ENCODE results near the gene SPATA13. TPM values are rescaled to one million over a fixed set of nuclear protein-coding genes. Genes with fewer than 3 reads are reported as not detected.
"Not testable (repeated sequence)": the region's sequence is repeated elsewhere in the genome, so short reads cannot be mapped to it uniquely, and the experiment has no call there.

The SPATA13 gene
- total RNA-seq, 3 donors from 2014 or later = 35.2 to 59.5 (median 35.6) TPM

- Histone ChIP-seq H3K36me3 (ENCODE audit: low read depth) (no peaks in the 10 kb centered on the region), H3K9me3 (no peaks in the 10 kb centered on the region), H3K4me1 (ENCODE audit: low read depth) (no peaks in the 10 kb centered on the region), H3K4me3 (no peak overlapping the region)
- ATAC-seq = peak; percentile 65
- TF ChIP-seq, protein P1, sequence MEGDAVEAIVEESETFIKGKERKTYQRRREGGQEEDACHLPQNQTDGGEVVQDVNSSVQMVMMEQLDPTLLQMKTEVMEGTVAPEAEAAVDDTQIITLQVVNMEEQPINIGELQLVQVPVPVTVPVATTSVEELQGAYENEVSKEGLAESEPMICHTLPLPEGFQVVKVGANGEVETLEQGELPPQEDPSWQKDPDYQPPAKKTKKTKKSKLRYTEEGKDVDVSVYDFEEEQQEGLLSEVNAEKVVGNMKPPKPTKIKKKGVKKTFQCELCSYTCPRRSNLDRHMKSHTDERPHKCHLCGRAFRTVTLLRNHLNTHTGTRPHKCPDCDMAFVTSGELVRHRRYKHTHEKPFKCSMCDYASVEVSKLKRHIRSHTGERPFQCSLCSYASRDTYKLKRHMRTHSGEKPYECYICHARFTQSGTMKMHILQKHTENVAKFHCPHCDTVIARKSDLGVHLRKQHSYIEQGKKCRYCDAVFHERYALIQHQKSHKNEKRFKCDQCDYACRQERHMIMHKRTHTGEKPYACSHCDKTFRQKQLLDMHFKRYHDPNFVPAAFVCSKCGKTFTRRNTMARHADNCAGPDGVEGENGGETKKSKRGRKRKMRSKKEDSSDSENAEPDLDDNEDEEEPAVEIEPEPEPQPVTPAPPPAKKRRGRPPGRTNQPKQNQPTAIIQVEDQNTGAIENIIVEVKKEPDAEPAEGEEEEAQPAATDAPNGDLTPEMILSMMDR (IDR thresholded peaks at IDR 0.05) = no peak
- intact Hi-C loops (cut with DNase I, micrococcal nuclease) = no loop called here
- DNase-seq = peak; percentile 32 to 58 (median 50)
Observed at GRCh38 chr13:24323036-24323738, 162.7 kb downstream of the SPATA13 start.

- ATAC-seq (peak; percentile 70), DNase-seq (peak in 1 of 3 donors; percentile 23)
- H3K9me3 ChIP-seq = no peaks in the 10 kb centered on the region
- TF ChIP-seq, protein P1 (IDR thresholded peaks at IDR 0.05) = no peak
- H3K4me3 ChIP-seq = no peak overlapping the region
- H3K36me3 ChIP-seq (ENCODE audit: low read depth) = no peaks in the 10 kb centered on the region
- no peaks in the 10 kb centered on the region for H3K4me1 ChIP-seq (ENCODE audit: low read depth)
- intact Hi-C loops (cut with DNase I, micrococcal nuclease) = no loop called here
Observed at GRCh38 chr13:24323739-24324075, 163.2 kb downstream of the SPATA13 start.

DNA sequence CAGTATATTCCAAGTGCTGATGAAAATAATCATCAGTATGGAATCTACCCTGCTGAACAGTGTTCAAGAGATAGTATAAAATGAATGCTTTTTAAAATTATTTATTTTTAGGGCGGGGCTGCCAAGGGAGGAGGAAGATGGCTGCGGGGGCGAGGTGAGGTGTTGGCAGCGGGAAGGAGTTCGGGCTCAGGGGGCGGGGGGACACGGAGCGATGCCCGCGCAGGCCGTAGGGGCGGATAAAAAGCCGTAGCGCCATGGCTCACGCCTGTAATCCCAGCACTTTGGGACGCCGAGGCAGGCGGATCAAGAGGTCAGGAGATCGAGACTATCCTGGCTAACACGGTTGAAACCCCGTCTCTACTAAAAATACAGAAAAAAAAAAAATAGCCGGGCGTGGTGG lies 167.1 kb downstream of the SPATA13 start:
- ATAC-seq; H3K9me3 ChIP-seq; H3K4me1 ChIP-seq (ENCODE audit: low read depth); H3K4me3 ChIP-seq; H3K36me3 ChIP-seq (ENCODE audit: low read depth); intact Hi-C loops (cut with DNase I, micrococcal nuclease): not testable (repeated sequence)
- DNase-seq = peak in 1 of 3 donors; percentile 46

GRCh38 chr13:24328145-24328544 lies 167.6 kb downstream of the SPATA13 start:
- intact Hi-C loops (cut with DNase I, micrococcal nuclease) = no loop called here
- Histone ChIP-seq H3K36me3 (ENCODE audit: low read depth) (no peaks in the 10 kb centered on the region), H3K4me3 (no peak overlapping the region), H3K9me3 (no peaks in the 10 kb centered on the region), H3K4me1 (ENCODE audit: low read depth) (no peaks in the 10 kb centered on the region)
- TF ChIP-seq, protein P1 (IDR thresholded peaks at IDR 0.05) = no peak
- DNase-seq (peak in 2 of 3 donors; percentile 23 to 48), ATAC-seq (peak; percentile 11)

DNA sequence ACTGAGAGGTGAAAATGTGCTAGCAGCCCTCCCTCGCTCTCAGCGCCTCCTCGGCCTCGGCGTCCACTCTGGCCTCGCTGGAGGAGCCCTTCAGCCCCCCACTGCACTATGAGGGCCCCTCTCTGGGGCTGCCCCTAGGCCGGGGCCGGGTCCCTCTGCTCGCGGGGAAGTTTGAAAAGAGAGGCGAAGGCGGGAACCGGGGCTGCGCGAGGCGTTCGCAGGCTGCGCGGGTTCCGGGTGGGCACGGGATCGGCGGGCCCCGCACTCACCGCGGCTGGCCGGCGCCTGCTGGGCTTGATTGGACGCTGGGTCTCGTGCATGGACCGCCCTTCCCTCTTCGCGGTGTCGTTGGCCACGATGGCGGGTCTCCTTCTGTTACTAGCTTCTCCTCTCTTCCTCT lies 178.2 kb downstream of the SPATA13 start:
- TF ChIP-seq, protein P1 (IDR thresholded peaks at IDR 0.05) = no peak
- Histone ChIP-seq H3K4me3 (no peak overlapping the region), H3K36me3 (ENCODE audit: low read depth) (no peaks in the 10 kb centered on the region), H3K9me3 (no peaks in the 10 kb centered on the region), H3K4me1 (ENCODE audit: low read depth) (no peaks in the 10 kb centered on the region)
- intact Hi-C loops (cut with DNase I, micrococcal nuclease) = no loop called here
- DNase-seq = no peak
- ATAC-seq = no peak

DNA sequence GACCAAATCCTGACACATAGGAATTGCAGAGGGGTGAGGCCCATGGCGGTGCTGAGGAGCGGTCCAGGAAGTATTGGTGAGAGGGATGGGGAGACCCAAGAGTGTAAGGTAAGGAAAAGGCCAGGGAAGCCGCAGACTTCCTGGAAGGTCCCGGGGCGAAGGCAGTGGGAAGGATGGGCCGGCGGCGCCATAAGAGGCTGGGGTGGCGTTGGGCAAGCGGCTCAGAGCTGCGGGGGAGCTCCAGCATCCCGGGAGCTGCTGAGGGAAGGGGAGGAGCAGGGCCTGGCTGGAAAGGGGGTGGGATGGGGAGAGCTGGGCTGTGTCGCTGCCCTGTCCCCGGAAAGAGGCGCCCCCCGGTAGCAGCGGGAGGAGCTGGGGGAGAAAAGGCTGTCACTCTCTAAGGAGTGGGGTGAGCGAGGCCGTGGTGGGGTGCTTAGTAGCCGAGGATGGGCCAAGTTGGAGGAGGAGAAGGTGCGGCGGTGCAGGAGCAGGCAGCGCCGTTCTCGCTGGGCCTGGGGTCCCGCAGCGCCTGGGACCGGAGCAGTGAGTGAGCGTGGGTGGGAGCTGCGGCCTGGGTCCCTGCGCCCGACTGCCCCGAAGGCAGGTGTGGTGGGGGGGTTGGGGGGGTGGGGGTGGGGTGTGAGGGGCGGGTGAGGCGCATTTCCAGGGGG lies 179.6 kb downstream of the SPATA13 start:
- Histone ChIP-seq H3K9me3 (no peaks in the 10 kb centered on the region), H3K4me3 (no peak overlapping the region), H3K36me3 (ENCODE audit: low read depth) (no peaks in the 10 kb centered on the region), H3K4me1 (ENCODE audit: low read depth) (no peaks in the 10 kb centered on the region)
- intact Hi-C loops (cut with DNase I, micrococcal nuclease) = no loop called here
- TF ChIP-seq, protein P1 (IDR thresholded peaks at IDR 0.05) = no peak
- ATAC-seq (no peak), DNase-seq (no peak)

All from mucosa of descending colon (tissue), 3 donors.